ENCODE results near the gene YKT6.

The YKT6 gene

GRCh38 chr7:44236333-44236728 lies 35.6 kb downstream of the YKT6 start:
- TF ChIP-seq CTCF (IDR thresholded peaks at IDR 0.05; ENCODE audit: low read depth, low read length): no peak
- no peak for DNase-seq (ENCODE audit: low read depth, low spot score)
- in situ Hi-C loops (cut with HindIII; ENCODE audit: low sequenced_read_pairs): no loop called here
- H3K4me3 ChIP-seq (ENCODE audit: low read depth, low read length): no peak overlapping the region

GRCh38 chr7:44237696-44238095 lies 36.9 kb downstream of the YKT6 start:
- in situ Hi-C loops (cut with HindIII; ENCODE audit: low sequenced_read_pairs): no loop called here
- H3K4me3 ChIP-seq (ENCODE audit: low read depth, low read length): no peak overlapping the region
- no peak for DNase-seq (ENCODE audit: low read depth, low spot score)
- no peak for TF ChIP-seq CTCF (IDR thresholded peaks at IDR 0.05; ENCODE audit: low read depth, low read length)

DNA sequence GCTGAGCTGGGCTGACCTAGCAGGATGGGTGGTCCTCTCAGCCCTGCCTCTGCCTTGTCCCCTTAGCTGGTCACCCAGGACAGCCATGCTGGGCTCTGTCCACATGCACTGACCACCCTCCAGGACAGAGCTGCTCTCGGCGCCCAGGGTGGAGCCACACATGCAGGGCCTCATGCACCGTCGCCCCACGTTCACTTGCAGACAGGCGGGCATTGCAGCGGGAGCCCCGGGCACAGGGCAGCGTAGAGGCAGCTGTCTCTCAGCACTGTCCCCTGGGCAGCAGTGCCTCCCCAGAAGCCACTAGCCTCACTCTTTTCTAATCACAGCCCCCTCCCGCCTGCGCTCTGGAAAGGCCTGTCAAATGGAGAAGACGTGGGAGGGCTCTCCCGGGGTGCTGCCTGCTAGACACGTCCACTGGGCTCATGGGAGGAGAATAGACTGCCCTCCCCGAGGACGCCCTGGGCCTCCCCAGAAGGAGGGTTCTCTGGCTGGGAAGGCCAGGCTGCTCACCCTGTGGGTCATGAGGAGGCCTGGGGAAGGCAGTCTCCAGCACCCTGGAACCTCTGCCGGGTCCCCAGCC lies 37.4 kb downstream of the YKT6 start:
- DNase-seq (ENCODE audit: low read depth, low spot score): no peak
- in situ Hi-C loops (cut with HindIII; ENCODE audit: low sequenced_read_pairs): no loop called here
- no peak overlapping the region for H3K4me3 ChIP-seq (ENCODE audit: low read depth, low read length)
- TF ChIP-seq CTCF (IDR thresholded peaks at IDR 0.05; ENCODE audit: low read depth, low read length): no peak

GRCh38 chr7:44239361-44239760 lies 38.6 kb downstream of the YKT6 start:
- no peak overlapping the region for H3K4me3 ChIP-seq (ENCODE audit: low read depth, low read length)
- no peak for DNase-seq (ENCODE audit: low read depth, low spot score)
- in situ Hi-C loops (cut with HindIII; ENCODE audit: low sequenced_read_pairs): no loop called here
- no peak for TF ChIP-seq CTCF (IDR thresholded peaks at IDR 0.05; ENCODE audit: low read depth, low read length)

GRCh38 chr7:44240376-44240775 lies 39.6 kb downstream of the YKT6 start:
- in situ Hi-C loops (cut with HindIII; ENCODE audit: low sequenced_read_pairs): no loop called here
- H3K4me3 ChIP-seq (ENCODE audit: low read depth, low read length): no peak overlapping the region
- no peak for TF ChIP-seq CTCF (IDR thresholded peaks at IDR 0.05; ENCODE audit: low read depth, low read length)
- no peak for DNase-seq (ENCODE audit: low read depth, low spot score)

DNA sequence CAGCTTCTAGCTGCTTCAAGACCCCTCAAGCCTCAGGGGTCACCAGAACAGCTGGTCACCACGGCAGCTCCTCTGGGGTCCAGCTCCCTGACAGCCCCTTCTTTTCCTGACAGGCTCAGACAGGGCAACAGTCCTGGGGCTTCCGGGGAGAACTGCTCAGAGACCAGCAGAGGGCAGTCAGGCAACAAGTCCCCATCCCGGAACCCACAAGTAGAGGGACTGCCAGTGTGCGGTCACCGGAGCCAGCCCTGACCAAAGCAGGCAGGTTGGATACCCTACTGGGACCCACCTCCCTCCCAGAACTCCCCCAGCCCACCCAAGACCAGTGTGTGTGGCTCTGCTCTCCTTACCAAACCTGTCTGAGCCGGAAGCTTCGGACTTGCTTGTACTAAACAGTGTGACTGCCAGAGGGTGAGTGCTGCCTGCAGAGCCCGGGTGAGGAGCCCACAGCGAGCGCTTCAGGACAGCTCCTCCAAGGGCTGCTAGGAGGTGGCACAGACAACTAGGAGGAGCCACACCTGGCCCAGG lies 40.3 kb downstream of the YKT6 start:
- H3K4me3 ChIP-seq (ENCODE audit: low read depth, low read length): no peak overlapping the region
- DNase-seq (ENCODE audit: low read depth, low spot score): peak; percentile 75
- peak; percentile 90 for TF ChIP-seq CTCF (IDR thresholded peaks at IDR 0.05; ENCODE audit: low read depth, low read length)
- in situ Hi-C loops (cut with HindIII; ENCODE audit: low sequenced_read_pairs): no loop called here
